GM21526 (cell line): ENCODE measurements around the gene PSORS1C1.
A peak's percentile ranks its signal among the peaks of the same experiment; 100 is the strongest.
"Not testable (repeated sequence)": the region's sequence is repeated elsewhere in the genome, so short reads cannot be mapped to it uniquely, and the experiment has no call there.

Experiments used
- ATAC-seq: cut with Tn5 transposase; IDR thresholded peaks from one replicate; pipeline ENCODE4 v1.9.1; 2021; ENCODE audit warnings: moderate library complexity; ENCODE audit not compliant: unreplicated experiment, low FRiP score

PSORS1C1 gene

GRCh38 chr6:31156641-31157040 lies 42.0 kb downstream of the PSORS1C1 start:
- no peak for ATAC-seq

- peak; percentile 3 for ATAC-seq
Measured at GRCh38 chr6:31157513-31158139, 43.0 kb downstream of the PSORS1C1 start, which contains the start of gene CCHCR1. TSS of gene CCHCR1 (minus strand) at chr6:31157802. CDS start at chr6:31157600, 202 bp downstream.

- ATAC-seq: peak; percentile 57
Measured at GRCh38 chr6:31158140-31158862, 43.7 kb downstream of the PSORS1C1 start, which contains the start of gene TCF19. TSS of gene TCF19 (plus strand) at chr6:31158589. CDS start at chr6:31159470, 881 bp downstream.

- ATAC-seq: peak; percentile 2
Measured at GRCh38 chr6:31158863-31159855, 44.6 kb downstream of the PSORS1C1 start.

GRCh38 chr6:31161216-31162126 lies 46.9 kb downstream of the PSORS1C1 start:
- ATAC-seq: no peak

GRCh38 chr6:31162463-31163165 lies 48.0 kb downstream of the PSORS1C1 start:
- ATAC-seq: no peak

- no peak for ATAC-seq
Measured at GRCh38 chr6:31163922-31164321, 49.3 kb downstream of the PSORS1C1 start.

- ATAC-seq: not testable (repeated sequence)
Measured at GRCh38 chr6:31164475-31165063, 50.0 kb downstream of the PSORS1C1 start.

GRCh38 chr6:31165064-31165832 lies 50.6 kb downstream of the PSORS1C1 start:
- ATAC-seq: peak; percentile 64

GRCh38 chr6:31165986-31166385 lies 51.4 kb downstream of the PSORS1C1 start:
- no peak for ATAC-seq

GRCh38 chr6:31168606-31169005 lies 54.0 kb downstream of the PSORS1C1 start:
- ATAC-seq: no peak

- ATAC-seq: no peak
Measured at GRCh38 chr6:31169123-31169857, 54.7 kb downstream of the PSORS1C1 start.

GRCh38 chr6:31169858-31170599 lies 55.4 kb downstream of the PSORS1C1 start:
- ATAC-seq: not testable (repeated sequence)

- no peak for ATAC-seq
Measured at GRCh38 chr6:31170600-31170881, 55.9 kb downstream of the PSORS1C1 start, which contains the start of gene POU5F1. TSS of gene POU5F1 (minus strand) at chr6:31170682. CDS start at chr6:31170620, 62 bp downstream.

- no peak for ATAC-seq
Measured at GRCh38 chr6:31170987-31171671, 56.5 kb downstream of the PSORS1C1 start.
